Measurements from ENCODE around the gene PLA2G2F. TPM values are rescaled to one million over a fixed set of nuclear protein-coding genes. Genes with fewer than 3 reads are reported as not detected.

Gene PLA2G2F
- total and polyA plus RNA-seq, 9 of the 15 experiments (the other 6 are each of a cell fraction or from before 2014, with no cell fraction given), result not detected

DNA sequence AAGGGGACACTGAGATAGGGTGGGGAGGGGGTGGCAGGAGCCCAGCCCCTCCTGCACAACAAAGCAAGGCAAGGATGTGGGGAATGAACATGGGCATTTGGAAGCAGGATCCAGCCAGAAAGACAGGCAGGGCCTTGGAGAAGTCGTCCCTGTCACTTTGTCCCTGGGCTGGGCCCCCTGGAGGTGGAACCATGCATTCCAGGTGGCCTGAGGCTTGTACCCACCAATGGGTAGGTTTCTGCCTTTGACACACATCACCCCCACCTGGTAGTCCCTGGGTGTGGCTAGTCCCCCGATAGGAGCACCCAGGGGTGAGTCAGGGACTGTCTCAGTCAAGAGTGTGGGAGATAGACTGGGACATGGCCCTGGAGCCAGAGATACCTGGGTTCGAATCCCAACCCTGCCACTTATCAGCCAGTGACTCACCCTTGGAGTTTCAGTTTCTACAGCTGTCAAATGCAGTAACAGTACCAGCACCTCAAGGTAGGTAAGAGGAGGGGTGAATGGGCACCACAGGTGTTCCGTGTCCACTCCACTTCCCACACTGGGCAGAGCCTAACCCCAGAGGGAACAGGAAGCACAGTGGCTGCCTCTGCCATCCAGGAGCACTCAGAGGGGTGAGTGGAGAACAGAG, 29.8 kb upstream of the PLA2G2F start (continued):
- TF ChIP-seq, protein P1, sequence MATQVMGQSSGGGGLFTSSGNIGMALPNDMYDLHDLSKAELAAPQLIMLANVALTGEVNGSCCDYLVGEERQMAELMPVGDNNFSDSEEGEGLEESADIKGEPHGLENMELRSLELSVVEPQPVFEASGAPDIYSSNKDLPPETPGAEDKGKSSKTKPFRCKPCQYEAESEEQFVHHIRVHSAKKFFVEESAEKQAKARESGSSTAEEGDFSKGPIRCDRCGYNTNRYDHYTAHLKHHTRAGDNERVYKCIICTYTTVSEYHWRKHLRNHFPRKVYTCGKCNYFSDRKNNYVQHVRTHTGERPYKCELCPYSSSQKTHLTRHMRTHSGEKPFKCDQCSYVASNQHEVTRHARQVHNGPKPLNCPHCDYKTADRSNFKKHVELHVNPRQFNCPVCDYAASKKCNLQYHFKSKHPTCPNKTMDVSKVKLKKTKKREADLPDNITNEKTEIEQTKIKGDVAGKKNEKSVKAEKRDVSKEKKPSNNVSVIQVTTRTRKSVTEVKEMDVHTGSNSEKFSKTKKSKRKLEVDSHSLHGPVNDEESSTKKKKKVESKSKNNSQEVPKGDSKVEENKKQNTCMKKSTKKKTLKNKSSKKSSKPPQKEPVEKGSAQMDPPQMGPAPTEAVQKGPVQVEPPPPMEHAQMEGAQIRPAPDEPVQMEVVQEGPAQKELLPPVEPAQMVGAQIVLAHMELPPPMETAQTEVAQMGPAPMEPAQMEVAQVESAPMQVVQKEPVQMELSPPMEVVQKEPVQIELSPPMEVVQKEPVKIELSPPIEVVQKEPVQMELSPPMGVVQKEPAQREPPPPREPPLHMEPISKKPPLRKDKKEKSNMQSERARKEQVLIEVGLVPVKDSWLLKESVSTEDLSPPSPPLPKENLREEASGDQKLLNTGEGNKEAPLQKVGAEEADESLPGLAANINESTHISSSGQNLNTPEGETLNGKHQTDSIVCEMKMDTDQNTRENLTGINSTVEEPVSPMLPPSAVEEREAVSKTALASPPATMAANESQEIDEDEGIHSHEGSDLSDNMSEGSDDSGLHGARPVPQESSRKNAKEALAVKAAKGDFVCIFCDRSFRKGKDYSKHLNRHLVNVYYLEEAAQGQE (IDR thresholded peaks at IDR 0.05; ENCODE audit: borderline replicate concordance), result no peak
- TF ChIP-seq, protein P1 (CRISPR knock-in tag; IDR thresholded peaks at IDR 0.05; ENCODE audit: low read depth), result no peak
- TF ChIP-seq GTF2E2 (tag; IDR thresholded peaks at IDR 0.05), result no peak
- no peak for TF ChIP-seq PHF20 (IDR thresholded peaks at IDR 0.05; ENCODE audit: partially characterized antibody)
- TF ChIP-seq, protein P2, sequence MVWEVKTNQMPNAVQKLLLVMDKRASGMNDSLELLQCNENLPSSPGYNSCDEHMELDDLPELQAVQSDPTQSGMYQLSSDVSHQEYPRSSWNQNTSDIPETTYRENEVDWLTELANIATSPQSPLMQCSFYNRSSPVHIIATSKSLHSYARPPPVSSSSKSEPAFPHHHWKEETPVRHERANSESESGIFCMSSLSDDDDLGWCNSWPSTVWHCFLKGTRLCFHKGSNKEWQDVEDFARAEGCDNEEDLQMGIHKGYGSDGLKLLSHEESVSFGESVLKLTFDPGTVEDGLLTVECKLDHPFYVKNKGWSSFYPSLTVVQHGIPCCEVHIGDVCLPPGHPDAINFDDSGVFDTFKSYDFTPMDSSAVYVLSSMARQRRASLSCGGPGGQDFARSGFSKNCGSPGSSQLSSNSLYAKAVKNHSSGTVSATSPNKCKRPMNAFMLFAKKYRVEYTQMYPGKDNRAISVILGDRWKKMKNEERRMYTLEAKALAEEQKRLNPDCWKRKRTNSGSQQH (CRISPR knock-in tag; IDR thresholded peaks at IDR 0.05), result no peak
- no peak for TF ChIP-seq POU5F1 (IDR thresholded peaks at IDR 0.05; ENCODE audit: borderline replicate concordance, low read depth, low read length, partially characterized antibody)
- no peak for TF ChIP-seq ZNF764 (CRISPR knock-in tag; IDR thresholded peaks at IDR 0.05; ENCODE audit: low read depth)
- TF ChIP-seq, protein P3, sequence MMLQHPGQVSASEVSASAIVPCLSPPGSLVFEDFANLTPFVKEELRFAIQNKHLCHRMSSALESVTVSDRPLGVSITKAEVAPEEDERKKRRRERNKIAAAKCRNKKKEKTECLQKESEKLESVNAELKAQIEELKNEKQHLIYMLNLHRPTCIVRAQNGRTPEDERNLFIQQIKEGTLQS (IDR thresholded peaks at IDR 0.05), result 0 out of 2 replicates have a peak, but pooled peaks have one; percentile 23
- TF ChIP-seq, protein P3 (CRISPR knock-in tag; conservative IDR thresholded peaks at IDR 0.05), result no peak
- TF ChIP-seq, protein P4, sequence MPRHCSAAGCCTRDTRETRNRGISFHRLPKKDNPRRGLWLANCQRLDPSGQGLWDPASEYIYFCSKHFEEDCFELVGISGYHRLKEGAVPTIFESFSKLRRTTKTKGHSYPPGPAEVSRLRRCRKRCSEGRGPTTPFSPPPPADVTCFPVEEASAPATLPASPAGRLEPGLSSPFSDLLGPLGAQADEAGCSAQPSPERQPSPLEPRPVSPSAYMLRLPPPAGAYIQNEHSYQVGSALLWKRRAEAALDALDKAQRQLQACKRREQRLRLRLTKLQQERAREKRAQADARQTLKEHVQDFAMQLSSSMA (CRISPR knock-in tag; IDR thresholded peaks at IDR 0.05), result no peak
- no peak for TF ChIP-seq TCFL5 (CRISPR knock-in tag; conservative IDR thresholded peaks at IDR 0.05)
- TF ChIP-seq TBL1XR1 (IDR thresholded peaks at IDR 0.05; ENCODE audit: low read length in 2 of 2), result no peak
- TF ChIP-seq, protein P5, sequence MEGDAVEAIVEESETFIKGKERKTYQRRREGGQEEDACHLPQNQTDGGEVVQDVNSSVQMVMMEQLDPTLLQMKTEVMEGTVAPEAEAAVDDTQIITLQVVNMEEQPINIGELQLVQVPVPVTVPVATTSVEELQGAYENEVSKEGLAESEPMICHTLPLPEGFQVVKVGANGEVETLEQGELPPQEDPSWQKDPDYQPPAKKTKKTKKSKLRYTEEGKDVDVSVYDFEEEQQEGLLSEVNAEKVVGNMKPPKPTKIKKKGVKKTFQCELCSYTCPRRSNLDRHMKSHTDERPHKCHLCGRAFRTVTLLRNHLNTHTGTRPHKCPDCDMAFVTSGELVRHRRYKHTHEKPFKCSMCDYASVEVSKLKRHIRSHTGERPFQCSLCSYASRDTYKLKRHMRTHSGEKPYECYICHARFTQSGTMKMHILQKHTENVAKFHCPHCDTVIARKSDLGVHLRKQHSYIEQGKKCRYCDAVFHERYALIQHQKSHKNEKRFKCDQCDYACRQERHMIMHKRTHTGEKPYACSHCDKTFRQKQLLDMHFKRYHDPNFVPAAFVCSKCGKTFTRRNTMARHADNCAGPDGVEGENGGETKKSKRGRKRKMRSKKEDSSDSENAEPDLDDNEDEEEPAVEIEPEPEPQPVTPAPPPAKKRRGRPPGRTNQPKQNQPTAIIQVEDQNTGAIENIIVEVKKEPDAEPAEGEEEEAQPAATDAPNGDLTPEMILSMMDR (IDR thresholded peaks at IDR 0.05 in 2 of 3, conservative IDR thresholded peaks at IDR 0.05 in 1 of 3; ENCODE audit: insufficient read depth in 2 of 3, low read depth in 1 of 3, low read length in 3 of 3), result peak; percentile 2 to 35 (median 31); a peak in 3 of 6 replicates

Data from K562 (cell line).